Osteocyte (in vitro differentiated cells): ENCODE data around the gene NDST4. TPM values are rescaled to one million over a fixed set of nuclear protein-coding genes. Genes with fewer than 3 reads are reported as not detected.

ENCODE experiments used
- DNase-seq: peaks from one replicate; pipeline ENCODE4 v3.0.0; 2021; ENCODE audit warnings: mixed read lengths; ENCODE audit not compliant: unreplicated experiment; ENCODE audit errors: extremely low spot score
- H3K27ac Mint-ChIP-seq: one replicate; pipeline ENCODE4 v1.8.0; 2021; ENCODE audit warnings: mild to moderate bottlenecking, mixed read lengths; ENCODE audit not compliant: unreplicated experiment
- H3K27me3 Mint-ChIP-seq: one replicate; pipeline ENCODE4 v1.8.0; 2021; ENCODE audit warnings: mixed read lengths; ENCODE audit not compliant: unreplicated experiment
- H3K36me3 Mint-ChIP-seq: one replicate; pipeline ENCODE4 v1.8.0; 2021; ENCODE audit warnings: mixed read lengths; ENCODE audit not compliant: unreplicated experiment
- H3K4me1 Mint-ChIP-seq: one replicate; pipeline ENCODE4 v1.8.0; 2021; ENCODE audit warnings: mixed read lengths; ENCODE audit not compliant: unreplicated experiment
- H3K4me3 Mint-ChIP-seq: one replicate; pipeline ENCODE4 v1.8.0; 2021; ENCODE audit warnings: mild to moderate bottlenecking, moderate library complexity, mixed read lengths; ENCODE audit not compliant: unreplicated experiment
- H3K9me3 Mint-ChIP-seq: one replicate; pipeline ENCODE4 v1.8.0; 2021; ENCODE audit warnings: mixed read lengths; ENCODE audit not compliant: unreplicated experiment
- CTCF ChIP-seq: fragments of 200-600 bp; sonication (generic); IDR thresholded peaks from 2 replicates; pipeline ENCODE4 v1.5.0; 2021; ENCODE audit warnings: antibody characterized with exemption, mild to moderate bottlenecking, moderate library complexity
- total RNA-seq: library from RNA; stranded (reverse); gene quantifications from 2 replicates; pipeline ENCODE4 v1.2.1, GENCODE V29; 2021

Gene NDST4
- total RNA-seq, 1 donor from 2014 or later: 4.5 TPM

GRCh38 chr4:114864060-114864459 is 249.4 kb downstream of the NDST4 start:
- Mint-ChIP-seq H3K4me1 (peaks cover 10% of the 10 kb centered on the region), H3K36me3 (no peaks in the 10 kb centered on the region)
- DNase-seq: no peak

GRCh38 chr4:114860786-114861185 is 252.6 kb downstream of the NDST4 start:
- Mint-ChIP-seq H3K36me3 (no peaks in the 10 kb centered on the region), H3K27ac (no peak overlapping the region), H3K27me3 (no peaks in the 10 kb centered on the region), H3K4me3 (no peak overlapping the region), H3K4me1 (peaks cover 7% of the 10 kb centered on the region), H3K9me3 (no peaks in the 10 kb centered on the region)
- DNase-seq: no peak
- TF ChIP-seq CTCF: no peak

More at GRCh38 chr4:114864060-114864459, 249.4 kb downstream of the NDST4 start:
- TF ChIP-seq CTCF: no peak
- Mint-ChIP-seq H3K4me3 (no peak overlapping the region), H3K27me3 (no peaks in the 10 kb centered on the region), H3K9me3 (no peaks in the 10 kb centered on the region), H3K27ac (no peak overlapping the region)

GRCh38 chr4:114857831-114858230 is 255.6 kb downstream of the NDST4 start:
- H3K27me3 Mint-ChIP-seq: no peaks in the 10 kb centered on the region
- H3K36me3 Mint-ChIP-seq: no peaks in the 10 kb centered on the region
- H3K4me3 Mint-ChIP-seq: no peak overlapping the region
- DNase-seq: no peak
- TF ChIP-seq CTCF: no peak
- H3K4me1 Mint-ChIP-seq: no peaks in the 10 kb centered on the region
- H3K9me3 Mint-ChIP-seq: no peaks in the 10 kb centered on the region
- no peak overlapping the region for H3K27ac Mint-ChIP-seq

- DNase-seq: no peak
- Mint-ChIP-seq H3K9me3 (peaks cover 8% of the 10 kb centered on the region), H3K27ac (no peak overlapping the region), H3K27me3 (no peaks in the 10 kb centered on the region), H3K4me3 (no peak overlapping the region), H3K4me1 (peaks cover 8% of the 10 kb centered on the region), H3K36me3 (peaks cover 8% of the 10 kb centered on the region)
- TF ChIP-seq CTCF: no peak
These were observed 273.4 kb downstream of the NDST4 start for GRCh38 chr4:114839986-114840385.

- Mint-ChIP-seq H3K4me3 (no peak overlapping the region), H3K36me3 (no peaks in the 10 kb centered on the region), H3K27ac (no peak overlapping the region), H3K27me3 (no peaks in the 10 kb centered on the region), H3K4me1 (no peaks in the 10 kb centered on the region), H3K9me3 (no peaks in the 10 kb centered on the region)
- TF ChIP-seq CTCF: no peak
- no peak for DNase-seq
These were observed 282.8 kb downstream of the NDST4 start for GRCh38 chr4:114830628-114831027.
